Measurements from ENCODE around the gene TMEM89. TPM values are rescaled to one million over a fixed set of nuclear protein-coding genes. Genes with fewer than 3 reads are reported as not detected.

The TMEM89 gene
- total RNA-seq, 4 donors from 2014 or later, result not detected

DNA sequence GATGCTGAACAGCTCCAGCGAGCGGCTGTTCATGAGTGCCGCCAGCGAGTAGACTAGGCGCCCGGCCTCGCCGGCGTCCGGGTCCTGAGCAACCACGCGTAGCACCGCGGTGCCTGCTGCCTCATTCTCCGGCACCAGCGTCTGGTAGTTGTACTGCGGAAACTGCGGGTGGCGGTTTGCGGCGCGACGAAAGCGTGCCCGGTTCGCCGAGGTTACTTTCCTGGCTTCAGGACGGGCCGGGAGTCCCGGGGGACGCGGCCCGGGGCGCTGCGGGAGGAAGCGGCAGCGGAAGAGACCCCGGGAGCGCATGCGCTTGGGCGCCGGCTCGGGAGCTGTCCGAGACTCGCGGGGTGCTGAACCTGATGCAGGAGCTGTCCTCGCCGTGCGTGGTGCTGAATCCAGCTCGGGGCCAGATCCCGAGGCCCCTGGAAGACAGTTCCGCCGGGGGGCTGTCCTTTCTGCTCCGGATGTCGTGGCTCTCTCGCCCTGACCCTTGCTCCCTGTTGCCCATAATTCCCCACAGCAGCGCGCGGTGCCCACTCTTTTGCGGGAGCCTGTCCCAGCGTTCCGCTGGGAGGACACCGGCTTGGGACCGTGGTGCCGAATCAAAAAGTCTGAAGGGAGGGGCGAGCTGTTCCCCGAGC lies 40.1 kb upstream of the TMEM89 start:
- ATAC-seq (ENCODE audit: low FRiP score) (no peak), DNase-seq (ENCODE audit: low spot score) (peak; percentile 50)

DNA sequence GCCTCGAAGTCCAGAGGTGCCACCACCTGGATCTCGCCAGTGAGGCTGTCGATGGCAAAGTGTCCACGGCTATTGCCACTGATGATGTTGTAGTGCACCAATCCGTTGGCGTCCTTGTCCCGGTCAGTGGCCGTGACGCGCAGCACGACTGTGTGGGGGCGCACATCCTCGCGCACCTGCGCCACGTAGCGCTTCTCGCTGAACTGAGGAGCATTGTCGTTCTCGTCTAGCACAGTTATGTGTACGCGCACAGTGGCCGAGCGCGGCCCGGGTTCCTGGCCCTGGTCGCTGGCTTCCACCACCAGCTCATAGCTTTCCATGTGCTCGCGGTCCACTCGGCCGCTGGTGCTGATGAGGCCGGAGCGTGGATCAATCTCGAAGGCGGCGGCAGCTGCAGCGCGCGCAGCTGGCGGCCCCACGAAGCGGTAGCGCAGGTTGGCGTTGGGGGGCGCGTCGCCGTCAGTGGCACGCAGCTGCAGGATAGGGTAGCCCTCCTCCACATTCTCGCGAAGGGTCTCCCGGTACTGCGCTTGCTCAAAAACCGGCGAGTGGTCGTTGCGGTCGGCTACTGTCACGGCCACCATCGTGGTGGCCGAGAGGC lies 39.3 kb upstream of the TMEM89 start:
- TF ChIP-seq, protein P1, sequence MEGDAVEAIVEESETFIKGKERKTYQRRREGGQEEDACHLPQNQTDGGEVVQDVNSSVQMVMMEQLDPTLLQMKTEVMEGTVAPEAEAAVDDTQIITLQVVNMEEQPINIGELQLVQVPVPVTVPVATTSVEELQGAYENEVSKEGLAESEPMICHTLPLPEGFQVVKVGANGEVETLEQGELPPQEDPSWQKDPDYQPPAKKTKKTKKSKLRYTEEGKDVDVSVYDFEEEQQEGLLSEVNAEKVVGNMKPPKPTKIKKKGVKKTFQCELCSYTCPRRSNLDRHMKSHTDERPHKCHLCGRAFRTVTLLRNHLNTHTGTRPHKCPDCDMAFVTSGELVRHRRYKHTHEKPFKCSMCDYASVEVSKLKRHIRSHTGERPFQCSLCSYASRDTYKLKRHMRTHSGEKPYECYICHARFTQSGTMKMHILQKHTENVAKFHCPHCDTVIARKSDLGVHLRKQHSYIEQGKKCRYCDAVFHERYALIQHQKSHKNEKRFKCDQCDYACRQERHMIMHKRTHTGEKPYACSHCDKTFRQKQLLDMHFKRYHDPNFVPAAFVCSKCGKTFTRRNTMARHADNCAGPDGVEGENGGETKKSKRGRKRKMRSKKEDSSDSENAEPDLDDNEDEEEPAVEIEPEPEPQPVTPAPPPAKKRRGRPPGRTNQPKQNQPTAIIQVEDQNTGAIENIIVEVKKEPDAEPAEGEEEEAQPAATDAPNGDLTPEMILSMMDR (IDR thresholded peaks at IDR 0.05), result no peak
- no peak for DNase-seq (ENCODE audit: low spot score)
- ATAC-seq (ENCODE audit: low FRiP score), result no peak

More for the DNA sequence above, 40.1 kb upstream of the TMEM89 start:
- TF ChIP-seq, protein P1 (IDR thresholded peaks at IDR 0.05), result no peak

DNA sequence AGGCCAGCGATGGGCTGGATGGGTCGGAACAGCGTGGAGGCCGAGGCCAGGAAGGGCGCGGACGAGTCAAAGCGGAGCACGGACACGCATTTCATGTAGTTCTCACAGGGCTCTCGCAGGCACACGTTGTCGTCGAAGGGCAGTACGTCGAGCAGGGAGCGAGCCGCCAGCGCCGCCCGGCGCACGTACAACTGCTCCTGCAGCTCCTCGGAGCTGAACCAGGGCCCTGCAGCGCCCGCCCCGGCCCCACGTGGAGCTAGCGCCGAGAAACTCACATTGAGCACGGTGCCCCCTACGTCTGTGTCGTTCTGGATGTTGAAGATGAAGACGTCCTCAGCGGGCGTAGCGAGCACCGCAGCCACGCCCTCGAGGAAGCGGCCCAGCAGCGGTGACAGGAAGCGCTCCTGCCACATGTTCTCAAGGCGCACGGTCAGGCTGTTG lies 35.3 kb upstream of the TMEM89 start:
- TF ChIP-seq, protein P1 (IDR thresholded peaks at IDR 0.05), result no peak
- no peak for ATAC-seq (ENCODE audit: low FRiP score)

DNA sequence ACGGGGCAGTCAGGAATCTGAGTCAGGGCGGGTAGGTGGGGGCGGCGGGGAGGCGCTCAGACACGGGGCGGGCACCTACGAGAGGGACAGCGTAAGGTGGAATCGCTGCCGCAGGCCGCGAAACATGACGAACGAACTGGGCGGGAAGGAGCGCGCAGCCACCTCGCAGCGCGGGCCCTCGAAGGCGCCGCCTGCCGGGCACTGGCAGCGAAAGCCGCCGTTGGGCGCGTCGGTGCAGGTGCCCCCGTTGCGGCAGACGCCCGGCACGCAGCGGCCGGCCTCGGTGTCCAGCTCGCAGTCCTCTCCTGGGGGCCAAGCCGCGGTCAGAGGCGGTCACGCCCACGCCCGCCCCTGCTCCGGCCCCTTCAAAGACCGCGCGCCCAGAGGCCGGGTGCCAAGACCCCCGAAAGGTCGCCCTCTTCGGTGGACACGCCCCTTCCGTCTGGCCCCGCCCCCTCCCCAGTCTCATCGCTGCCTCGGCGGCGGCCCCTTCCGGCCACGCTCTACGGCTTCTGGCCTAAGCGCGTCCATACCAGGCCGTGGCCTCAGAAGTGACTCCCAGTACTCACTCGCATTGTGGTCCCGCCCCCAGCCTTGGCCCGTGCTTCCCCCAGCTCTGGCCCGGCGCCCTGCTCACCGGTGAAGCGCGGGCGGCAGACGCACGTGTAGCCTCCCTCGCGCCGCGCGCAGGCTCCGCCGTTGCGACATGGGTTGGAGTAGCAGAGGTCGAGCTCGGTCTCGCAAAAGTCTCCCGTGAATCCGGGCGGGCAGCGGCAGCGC lies 34.7 kb upstream of the TMEM89 start:
- ATAC-seq (ENCODE audit: low FRiP score) (peak; percentile 94), DNase-seq (ENCODE audit: low spot score) (peak; percentile 63)
- TF ChIP-seq, protein P1 (IDR thresholded peaks at IDR 0.05), result peak in 1 of 3 donors; percentile 25

More for the DNA sequence above, 35.3 kb upstream of the TMEM89 start:
- DNase-seq (ENCODE audit: low spot score), result no peak

DNA sequence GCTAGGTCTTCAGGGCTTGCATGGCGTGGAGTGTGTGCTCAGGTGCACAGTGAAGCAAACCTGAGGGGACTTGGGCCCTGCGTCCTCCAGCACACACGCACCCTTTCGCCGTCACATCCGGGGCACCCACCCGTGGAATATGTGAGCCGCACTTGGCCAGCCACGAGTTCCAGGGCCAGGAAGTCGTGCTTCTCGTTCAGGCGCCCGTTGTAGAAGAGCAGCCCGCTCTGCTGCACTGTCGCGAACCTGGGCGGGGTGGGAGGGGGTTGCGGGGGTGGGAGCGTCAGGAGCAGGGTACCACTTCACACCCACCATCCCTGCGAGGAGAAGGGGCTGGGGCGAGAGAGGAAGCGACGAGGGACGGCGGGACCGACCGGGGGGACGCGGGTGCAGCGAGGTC lies 34.0 kb upstream of the TMEM89 start:
- ATAC-seq (ENCODE audit: low FRiP score), result no peak
- TF ChIP-seq, protein P1 (IDR thresholded peaks at IDR 0.05), result no peak
- DNase-seq (ENCODE audit: low spot score), result no peak

DNA sequence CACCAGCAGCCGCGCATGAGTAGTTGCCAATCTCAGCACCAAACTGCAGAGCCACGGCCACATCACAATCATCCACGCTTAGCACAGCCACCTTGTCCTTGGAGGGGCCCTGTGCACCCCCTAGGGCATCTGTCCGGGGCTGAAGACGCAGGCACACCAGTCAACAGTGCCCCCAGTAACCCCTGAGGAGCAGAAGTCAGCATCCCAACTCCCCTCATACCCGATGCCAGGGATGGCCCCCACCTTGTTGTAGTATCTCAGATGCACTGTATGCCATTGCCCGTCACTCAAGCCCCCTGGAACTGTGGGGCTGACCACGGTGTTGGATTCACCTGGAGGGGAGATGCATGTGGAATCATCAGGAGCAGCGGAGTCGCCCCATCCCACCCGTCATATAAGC lies 33.5 kb upstream of the TMEM89 start:
- TF ChIP-seq, protein P1 (IDR thresholded peaks at IDR 0.05), result no peak
- ATAC-seq (ENCODE audit: low FRiP score) (no peak), DNase-seq (ENCODE audit: low spot score) (no peak)
